GM15510 (cell line): Measurements from ENCODE around the gene CAMK2D.

ENCODE experiments used
- POLR2A ChIP-seq: IDR thresholded peaks from 3 replicates; pipeline ENCODE4 v1.6.1; 2011; ENCODE audit warnings: borderline replicate concordance; ENCODE audit not compliant: insufficient read length; ENCODE audit errors: extremely low read depth

The CAMK2D gene

GRCh38 chr4:113621633-113622032, 139.9 kb downstream of the CAMK2D start:
- TF ChIP-seq POLR2A = no peak

GRCh38 chr4:113620032-113620431, 141.5 kb downstream of the CAMK2D start:
- TF ChIP-seq POLR2A = no peak

GRCh38 chr4:113619526-113619925, 142.0 kb downstream of the CAMK2D start:
- no peak for TF ChIP-seq POLR2A

- no peak for TF ChIP-seq POLR2A
These were observed 143.3 kb downstream of the CAMK2D start for GRCh38 chr4:113618205-113618604.

- TF ChIP-seq POLR2A = no peak
These were observed 144.3 kb downstream of the CAMK2D start for GRCh38 chr4:113617195-113617594.

- TF ChIP-seq POLR2A = no peak
These were observed 145.1 kb downstream of the CAMK2D start for GRCh38 chr4:113616443-113616842.

- TF ChIP-seq POLR2A = no peak
These were observed 147.1 kb downstream of the CAMK2D start for GRCh38 chr4:113614414-113614813.

GRCh38 chr4:113613503-113613902, 148.0 kb downstream of the CAMK2D start:
- no peak for TF ChIP-seq POLR2A

- TF ChIP-seq POLR2A = no peak
These were observed 151.0 kb downstream of the CAMK2D start for GRCh38 chr4:113610537-113610936.

- no peak for TF ChIP-seq POLR2A
These were observed 153.5 kb downstream of the CAMK2D start for GRCh38 chr4:113607998-113608397.

- no peak for TF ChIP-seq POLR2A
These were observed 154.3 kb downstream of the CAMK2D start for GRCh38 chr4:113607147-113607720.

GRCh38 chr4:113604955-113605354, 156.6 kb downstream of the CAMK2D start:
- no peak for TF ChIP-seq POLR2A

GRCh38 chr4:113603911-113604310, 157.6 kb downstream of the CAMK2D start:
- TF ChIP-seq POLR2A = no peak

- TF ChIP-seq POLR2A = no peak
These were observed 158.8 kb downstream of the CAMK2D start for GRCh38 chr4:113602646-113603228.

GRCh38 chr4:113601636-113602035, 159.9 kb downstream of the CAMK2D start:
- no peak for TF ChIP-seq POLR2A

GRCh38 chr4:113596396-113596795, 165.1 kb downstream of the CAMK2D start:
- TF ChIP-seq POLR2A = no peak

GRCh38 chr4:113594231-113594556, 167.3 kb downstream of the CAMK2D start:
- TF ChIP-seq POLR2A = no peak

- no peak for TF ChIP-seq POLR2A
These were observed 167.9 kb downstream of the CAMK2D start for GRCh38 chr4:113593400-113594230.
